Measurements from ENCODE around the gene MYOD1.

DNA sequence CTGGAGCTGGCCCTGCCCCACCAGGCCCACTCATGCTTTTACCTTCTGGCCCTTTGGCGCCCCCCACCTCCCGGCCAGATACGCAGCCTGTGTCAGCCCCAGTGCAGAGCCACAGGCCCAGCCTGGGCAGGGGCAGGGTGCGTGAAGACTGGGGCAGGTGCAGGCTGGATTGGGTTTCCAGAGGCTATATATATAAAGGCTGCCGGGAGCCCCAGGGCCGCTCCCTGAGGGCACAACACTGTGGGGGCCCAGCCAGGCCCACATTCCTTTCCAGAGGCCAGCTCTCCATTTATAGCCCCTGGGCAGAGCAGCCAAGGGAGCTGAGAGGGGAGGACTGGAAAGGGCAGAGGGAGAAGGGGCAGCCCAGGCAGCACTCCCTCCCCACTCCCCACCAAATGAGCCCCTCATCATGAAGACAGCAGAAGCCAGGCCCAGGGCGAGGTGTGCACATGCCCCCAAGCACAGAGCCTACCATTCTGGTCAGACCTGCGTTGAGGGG is 5.0 kb upstream of the MYOD1 start:
- TF ChIP-seq, protein P1, sequence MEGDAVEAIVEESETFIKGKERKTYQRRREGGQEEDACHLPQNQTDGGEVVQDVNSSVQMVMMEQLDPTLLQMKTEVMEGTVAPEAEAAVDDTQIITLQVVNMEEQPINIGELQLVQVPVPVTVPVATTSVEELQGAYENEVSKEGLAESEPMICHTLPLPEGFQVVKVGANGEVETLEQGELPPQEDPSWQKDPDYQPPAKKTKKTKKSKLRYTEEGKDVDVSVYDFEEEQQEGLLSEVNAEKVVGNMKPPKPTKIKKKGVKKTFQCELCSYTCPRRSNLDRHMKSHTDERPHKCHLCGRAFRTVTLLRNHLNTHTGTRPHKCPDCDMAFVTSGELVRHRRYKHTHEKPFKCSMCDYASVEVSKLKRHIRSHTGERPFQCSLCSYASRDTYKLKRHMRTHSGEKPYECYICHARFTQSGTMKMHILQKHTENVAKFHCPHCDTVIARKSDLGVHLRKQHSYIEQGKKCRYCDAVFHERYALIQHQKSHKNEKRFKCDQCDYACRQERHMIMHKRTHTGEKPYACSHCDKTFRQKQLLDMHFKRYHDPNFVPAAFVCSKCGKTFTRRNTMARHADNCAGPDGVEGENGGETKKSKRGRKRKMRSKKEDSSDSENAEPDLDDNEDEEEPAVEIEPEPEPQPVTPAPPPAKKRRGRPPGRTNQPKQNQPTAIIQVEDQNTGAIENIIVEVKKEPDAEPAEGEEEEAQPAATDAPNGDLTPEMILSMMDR (IDR thresholded peaks at IDR 0.05) = no peak
- no peak for TF ChIP-seq POLR2A (IDR thresholded peaks at IDR 0.05)

Data from adrenal gland (tissue), 5 donors.